ENCODE measurements around the gene RNF207.

DNA sequence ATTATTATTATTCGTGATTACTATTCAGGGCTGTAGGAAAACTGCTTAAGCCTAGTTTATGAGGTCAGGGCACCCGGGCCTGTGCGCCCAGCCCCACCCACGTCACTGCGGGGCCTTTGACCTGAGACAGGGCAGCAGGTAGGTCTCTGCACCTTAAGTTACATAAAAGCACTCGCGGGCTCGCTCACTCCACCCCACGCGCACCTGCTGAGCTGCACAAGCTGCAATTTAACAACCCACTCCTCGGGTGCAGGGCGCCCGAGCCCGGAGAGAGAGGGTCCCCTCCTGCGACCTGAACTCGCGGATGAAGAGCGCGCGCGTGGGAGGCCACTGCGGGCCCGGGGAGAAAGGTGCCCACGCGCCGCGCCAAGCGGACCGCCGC, 29.4 kb downstream of the RNF207 start:
- TF ChIP-seq, protein P1, sequence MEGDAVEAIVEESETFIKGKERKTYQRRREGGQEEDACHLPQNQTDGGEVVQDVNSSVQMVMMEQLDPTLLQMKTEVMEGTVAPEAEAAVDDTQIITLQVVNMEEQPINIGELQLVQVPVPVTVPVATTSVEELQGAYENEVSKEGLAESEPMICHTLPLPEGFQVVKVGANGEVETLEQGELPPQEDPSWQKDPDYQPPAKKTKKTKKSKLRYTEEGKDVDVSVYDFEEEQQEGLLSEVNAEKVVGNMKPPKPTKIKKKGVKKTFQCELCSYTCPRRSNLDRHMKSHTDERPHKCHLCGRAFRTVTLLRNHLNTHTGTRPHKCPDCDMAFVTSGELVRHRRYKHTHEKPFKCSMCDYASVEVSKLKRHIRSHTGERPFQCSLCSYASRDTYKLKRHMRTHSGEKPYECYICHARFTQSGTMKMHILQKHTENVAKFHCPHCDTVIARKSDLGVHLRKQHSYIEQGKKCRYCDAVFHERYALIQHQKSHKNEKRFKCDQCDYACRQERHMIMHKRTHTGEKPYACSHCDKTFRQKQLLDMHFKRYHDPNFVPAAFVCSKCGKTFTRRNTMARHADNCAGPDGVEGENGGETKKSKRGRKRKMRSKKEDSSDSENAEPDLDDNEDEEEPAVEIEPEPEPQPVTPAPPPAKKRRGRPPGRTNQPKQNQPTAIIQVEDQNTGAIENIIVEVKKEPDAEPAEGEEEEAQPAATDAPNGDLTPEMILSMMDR (IDR thresholded peaks at IDR 0.05): no peak
- no peak for TF ChIP-seq POLR2A (IDR thresholded peaks at IDR 0.05)
